ENCODE results near the gene PIK3C2G.

DNA sequence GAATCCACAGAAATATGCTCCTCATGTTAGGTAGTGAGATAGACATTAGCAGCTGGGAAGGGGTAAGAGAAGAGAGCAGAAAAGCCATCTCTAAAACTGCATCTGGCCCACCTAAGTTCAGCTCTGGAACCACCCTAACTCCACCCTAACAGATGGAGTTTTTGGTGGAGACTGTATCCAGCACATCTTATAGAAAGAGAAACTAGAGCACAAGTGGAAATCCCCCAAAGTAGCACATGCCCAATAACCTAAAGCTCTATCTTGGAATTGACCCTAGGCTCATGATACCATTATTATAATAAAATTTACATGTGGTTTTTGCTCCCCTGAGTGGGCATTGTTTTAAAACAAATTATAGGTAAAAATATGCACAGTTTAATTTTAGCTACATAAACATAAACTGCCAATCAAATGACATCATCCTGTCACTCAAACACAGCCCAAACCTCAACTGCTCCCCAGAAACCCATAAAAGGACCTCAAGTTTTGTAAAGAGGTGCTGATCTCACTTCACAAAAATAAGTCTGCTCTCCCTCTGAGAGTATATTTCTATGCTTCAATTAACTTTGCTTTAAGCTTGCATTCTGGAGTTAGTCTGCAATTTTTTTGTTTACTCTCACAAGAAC, 206.4 kb downstream of the PIK3C2G start:
- TF ChIP-seq EZH2phosphoT487 (IDR thresholded peaks at IDR 0.05; ENCODE audit: insufficient read depth, low read depth) = no peak
- no peak for TF ChIP-seq EZH2 (IDR thresholded peaks at IDR 0.05; ENCODE audit: insufficient read depth, poor library complexity, severe bottlenecking)
